Mucosa of stomach (tissue), 1 donor: ENCODE results near the gene IRF9.
A peak's percentile ranks its signal among the peaks of the same experiment; 100 is the strongest.

ENCODE experiments used
- H3K27me3 ChIP-seq: one replicate; pipeline ENCODE4 v1.7.0; 2013; ENCODE audit warnings: mild to moderate bottlenecking, low read length; ENCODE audit not compliant: control insufficient read depth, insufficient read depth
- H3K36me3 ChIP-seq: one replicate; pipeline ENCODE4 v1.7.0; 2013; ENCODE audit warnings: low read length; ENCODE audit not compliant: control insufficient read depth, insufficient read depth
- H3K4me1 ChIP-seq: one replicate; pipeline ENCODE4 v1.7.0; 2013; ENCODE audit warnings: mild to moderate bottlenecking, low read length; ENCODE audit not compliant: control insufficient read depth, insufficient read depth
- H3K4me3 ChIP-seq: one replicate; pipeline ENCODE4 v1.7.0; 2013; ENCODE audit warnings: low read length
- H3K9ac ChIP-seq: one replicate; pipeline ENCODE4 v1.7.0; 2013; ENCODE audit warnings: mild to moderate bottlenecking, low read length, moderate library complexity
- H3K9me3 ChIP-seq: one replicate; pipeline ENCODE4 v1.7.0; 2013; ENCODE audit warnings: mild to moderate bottlenecking, low read length, moderate library complexity; ENCODE audit not compliant: control insufficient read depth
- donor health status: Pancreatic carcinoma.

IRF9 gene

GRCh38 chr14:24212924-24213865, 52.1 kb downstream of the IRF9 start, which contains the start of gene CHMP4A:
TSS of gene CHMP4A (minus strand) at chr14:24213488. CDS start at chr14:24213439, 49 bp downstream.
- no peaks in the 10 kb centered on the region for H3K9me3 ChIP-seq
- peak within 1 kb of the TSS; percentile 87 for H3K9ac ChIP-seq
- no peaks in the 10 kb centered on the region for H3K27me3 ChIP-seq
- H3K36me3 ChIP-seq = peaks cover 9% of the 10 kb centered on the region
- H3K4me1 ChIP-seq = peaks cover 10% of the 10 kb centered on the region
- peak within 1 kb of the TSS; percentile 67 for H3K4me3 ChIP-seq

GRCh38 chr14:24213866-24214662, 53.0 kb downstream of the IRF9 start:
- Histone ChIP-seq H3K9ac (peak overlapping the region; percentile 87), H3K27me3 (no peaks in the 10 kb centered on the region), H3K4me3 (no peak overlapping the region), H3K4me1 (peaks cover 10% of the 10 kb centered on the region), H3K36me3 (peaks cover 9% of the 10 kb centered on the region), H3K9me3 (no peaks in the 10 kb centered on the region)

GRCh38 chr14:24215495-24216344, 54.7 kb downstream of the IRF9 start, which contains the start of gene MDP1:
TSS of gene MDP1 (minus strand) at chr14:24216066. CDS start at chr14:24215955, 111 bp downstream.
- Histone ChIP-seq H3K9ac (peak within 1 kb of the TSS; percentile 81), H3K4me3 (peak within 1 kb of the TSS; percentile 81), H3K4me1 (peaks cover 10% of the 10 kb centered on the region), H3K9me3 (no peaks in the 10 kb centered on the region), H3K36me3 (peaks cover 6% of the 10 kb centered on the region), H3K27me3 (no peaks in the 10 kb centered on the region)
